Activated T-cell treated with anti-CD3 and anti-CD28 coated beads, Interleukin-2, amount 50 U/mL, for 24 hours (primary cell): ENCODE results near the gene NOP14.

Source experiments
- DNase-seq: peaks from one replicate; pipeline ENCODE4 v3.0.0-alpha.2; 2020
- H3K27ac Mint-ChIP-seq: 2 replicates; pipeline ENCODE4 v1.8.0; 2020; ENCODE audit warnings: mild to moderate bottlenecking, mixed read lengths
- H3K27me3 Mint-ChIP-seq: 2 replicates; pipeline ENCODE4 v1.8.0; 2020; ENCODE audit warnings: mixed read lengths
- H3K36me3 Mint-ChIP-seq: 2 replicates; pipeline ENCODE4 v1.8.0; 2020; ENCODE audit warnings: low read depth, mixed read lengths
- H3K4me1 Mint-ChIP-seq: 2 replicates; pipeline ENCODE4 v1.8.0; 2020; ENCODE audit warnings: low read depth, mixed read lengths
- H3K4me3 Mint-ChIP-seq: 2 replicates; pipeline ENCODE4 v1.8.0; 2020; ENCODE audit warnings: mild to moderate bottlenecking, moderate library complexity, mixed read lengths
- H3K9me3 Mint-ChIP-seq: 2 replicates; pipeline ENCODE4 v1.8.0; 2020; ENCODE audit warnings: mixed read lengths

NOP14 gene

GRCh38 chr4:2934077-2934812, 29.0 kb downstream of the NOP14 start:
- peak overlapping the region; percentile 85 for H3K27ac Mint-ChIP-seq
- peaks cover 84% of the 10 kb centered on the region for H3K36me3 Mint-ChIP-seq
- H3K4me1 Mint-ChIP-seq: peaks cover 51% of the 10 kb centered on the region
- peak; percentile 71 for DNase-seq
- peak overlapping the region; percentile 94 for H3K4me3 Mint-ChIP-seq
- no peaks in the 10 kb centered on the region for H3K27me3 Mint-ChIP-seq
- H3K9me3 Mint-ChIP-seq: no peaks in the 10 kb centered on the region

GRCh38 chr4:2933566-2934076, 29.6 kb downstream of the NOP14 start:
- H3K4me1 Mint-ChIP-seq: peaks cover 45% of the 10 kb centered on the region
- peak overlapping the region; percentile 95 for H3K27ac Mint-ChIP-seq
- peaks cover 84% of the 10 kb centered on the region for H3K36me3 Mint-ChIP-seq
- peak; percentile 53 for DNase-seq
- H3K4me3 Mint-ChIP-seq: peak overlapping the region; percentile 94
- H3K9me3 Mint-ChIP-seq: no peaks in the 10 kb centered on the region
- H3K27me3 Mint-ChIP-seq: no peaks in the 10 kb centered on the region

GRCh38 chr4:2932951-2933565, 30.1 kb downstream of the NOP14 start:
- Mint-ChIP-seq H3K4me1 (peaks cover 42% of the 10 kb centered on the region), H3K36me3 (peaks cover 84% of the 10 kb centered on the region), H3K27me3 (no peaks in the 10 kb centered on the region), H3K27ac (peak overlapping the region; percentile 95), H3K9me3 (no peaks in the 10 kb centered on the region), H3K4me3 (peak overlapping the region; percentile 94)
- peak; percentile 58 for DNase-seq

GRCh38 chr4:2932321-2932950, 30.8 kb downstream of the NOP14 start:
- Mint-ChIP-seq H3K36me3 (peaks cover 84% of the 10 kb centered on the region), H3K4me3 (peak overlapping the region; percentile 94), H3K27me3 (no peaks in the 10 kb centered on the region), H3K27ac (peak overlapping the region; percentile 95), H3K9me3 (no peaks in the 10 kb centered on the region), H3K4me1 (peaks cover 36% of the 10 kb centered on the region)
- no peak for DNase-seq

GRCh38 chr4:2931512-2932301, 31.5 kb downstream of the NOP14 start:
- H3K4me1 Mint-ChIP-seq: peaks cover 29% of the 10 kb centered on the region
- H3K9me3 Mint-ChIP-seq: no peaks in the 10 kb centered on the region
- H3K27me3 Mint-ChIP-seq: no peaks in the 10 kb centered on the region
- peak overlapping the region; percentile 94 for H3K4me3 Mint-ChIP-seq
- DNase-seq: peak; percentile 72
- peaks cover 82% of the 10 kb centered on the region for H3K36me3 Mint-ChIP-seq
- H3K27ac Mint-ChIP-seq: peak overlapping the region; percentile 95

- Mint-ChIP-seq H3K27ac (peak overlapping the region; percentile 95), H3K4me1 (peaks cover 21% of the 10 kb centered on the region), H3K36me3 (peaks cover 82% of the 10 kb centered on the region), H3K4me3 (peak overlapping the region; percentile 94), H3K27me3 (no peaks in the 10 kb centered on the region), H3K9me3 (no peaks in the 10 kb centered on the region)
- peak; percentile 34 for DNase-seq
These were observed 32.3 kb downstream of the NOP14 start for GRCh38 chr4:2930758-2931511.

GRCh38 chr4:2930135-2930757, 33.0 kb downstream of the NOP14 start:
- Mint-ChIP-seq H3K9me3 (no peaks in the 10 kb centered on the region), H3K27ac (peak overlapping the region; percentile 87), H3K4me1 (peaks cover 17% of the 10 kb centered on the region), H3K27me3 (no peaks in the 10 kb centered on the region), H3K4me3 (no peak overlapping the region), H3K36me3 (peaks cover 81% of the 10 kb centered on the region)
- DNase-seq: peak; percentile 27

- Mint-ChIP-seq H3K9me3 (no peaks in the 10 kb centered on the region), H3K4me3 (no peak overlapping the region), H3K27ac (peak overlapping the region; percentile 87), H3K4me1 (peaks cover 17% of the 10 kb centered on the region), H3K27me3 (no peaks in the 10 kb centered on the region), H3K36me3 (peaks cover 87% of the 10 kb centered on the region)
- DNase-seq: peak; percentile 29
These were observed 33.7 kb downstream of the NOP14 start for GRCh38 chr4:2929469-2929868.

GRCh38 chr4:2928242-2929176, 34.7 kb downstream of the NOP14 start:
- H3K36me3 Mint-ChIP-seq: peaks cover 93% of the 10 kb centered on the region
- peaks cover 21% of the 10 kb centered on the region for H3K4me1 Mint-ChIP-seq

GRCh38 chr4:2927696-2928075, 35.5 kb downstream of the NOP14 start:
- H3K27ac Mint-ChIP-seq: peak overlapping the region; percentile 84
- peaks cover 22% of the 10 kb centered on the region for H3K4me1 Mint-ChIP-seq
- no peaks in the 10 kb centered on the region for H3K9me3 Mint-ChIP-seq
- no peak overlapping the region for H3K4me3 Mint-ChIP-seq
- H3K27me3 Mint-ChIP-seq: no peaks in the 10 kb centered on the region
- DNase-seq: peak; percentile 13
- peaks cover 93% of the 10 kb centered on the region for H3K36me3 Mint-ChIP-seq

More at GRCh38 chr4:2928242-2929176, 34.7 kb downstream of the NOP14 start:
- no peaks in the 10 kb centered on the region for H3K27me3 Mint-ChIP-seq
- DNase-seq: peak; percentile 27
- H3K27ac Mint-ChIP-seq: peak overlapping the region; percentile 87
- no peak overlapping the region for H3K4me3 Mint-ChIP-seq
- no peaks in the 10 kb centered on the region for H3K9me3 Mint-ChIP-seq

- Mint-ChIP-seq H3K36me3 (peaks cover 93% of the 10 kb centered on the region), H3K27me3 (no peaks in the 10 kb centered on the region), H3K4me3 (no peak overlapping the region), H3K9me3 (no peaks in the 10 kb centered on the region), H3K27ac (peak overlapping the region; percentile 84), H3K4me1 (peaks cover 25% of the 10 kb centered on the region)
- DNase-seq: peak; percentile 22
These were observed 36.0 kb downstream of the NOP14 start for GRCh38 chr4:2927016-2927695.
